GM23338 (cell line): ENCODE measurements around the gene SLC13A3. TPM values are rescaled to one million over a fixed set of nuclear protein-coding genes. Genes with fewer than 3 reads are reported as not detected.

Source experiments
- ATAC-seq: fragments of 200-7000 bp; cut with Tn5 transposase; 3 replicates; pipeline ENCODE4 v1.9.1; 2020
- DNase-seq: peaks from one replicate; pipeline ENCODE4 v3.0.0-alpha.2; 2015; ENCODE audit warnings: low spot score
- H2AFZ ChIP-seq: fragments of 200-600 bp; sonication (generic); 2 replicates; pipeline ENCODE4 v1.8.0; 2016; ENCODE audit warnings: antibody characterized with exemption, mild to moderate bottlenecking, moderate library complexity
- H3F3A ChIP-seq: fragments of 200-600 bp; sonication (generic); replicated peaks from 2 replicates; pipeline ENCODE4 v1.8.0; 2017; ENCODE audit warnings: antibody characterized with exemption, mixed run types, low read depth
- H3K27ac ChIP-seq: fragments of 200-600 bp; sonication (generic); 2 replicates; pipeline ENCODE4 v1.6.1; 2016; ENCODE audit warnings: low read depth
- H3K27me3 ChIP-seq: fragments of 200-600 bp; sonication (generic); 2 replicates; pipeline ENCODE4 v1.8.0; 2016; ENCODE audit warnings: mild to moderate bottlenecking, mixed run types, moderate library complexity; ENCODE audit not compliant: insufficient read depth
- H3K36me3 ChIP-seq: fragments of 200-600 bp; sonication (generic); 2 replicates; pipeline ENCODE4 v1.8.0; 2016; ENCODE audit warnings: mild to moderate bottlenecking; ENCODE audit not compliant: insufficient read depth
- H3K4me1 ChIP-seq: fragments of 200-600 bp; sonication (generic); 2 replicates; pipeline ENCODE4 v1.8.0; 2016; ENCODE audit warnings: mild to moderate bottlenecking, moderate library complexity; ENCODE audit not compliant: insufficient read depth
- H3K4me2 ChIP-seq: fragments of 200-600 bp; sonication (generic); 2 replicates; pipeline ENCODE4 v1.7.1; 2017; ENCODE audit warnings: mixed run types
- H3K4me3 ChIP-seq: fragments of 200-600 bp; sonication (generic); 2 replicates; pipeline ENCODE4 v1.6.1; 2016; ENCODE audit warnings: mixed run types
- H3K79me2 ChIP-seq: fragments of 200-600 bp; sonication (generic); replicated peaks from 2 replicates; pipeline ENCODE4 v1.8.0; 2017; ENCODE audit warnings: mild to moderate bottlenecking; ENCODE audit not compliant: insufficient read depth
- H3K9me2 ChIP-seq: fragments of 200-600 bp; sonication (generic); 2 replicates; pipeline ENCODE4 v1.8.0; 2017; ENCODE audit not compliant: insufficient read depth
- H4K20me1 ChIP-seq: fragments of 200-600 bp; sonication (generic); replicated peaks from 2 replicates; pipeline ENCODE4 v1.8.0; 2017; ENCODE audit warnings: mild to moderate bottlenecking; ENCODE audit not compliant: insufficient read depth
- H3K27ac Mint-ChIP-seq: 2 replicates; pipeline ENCODE4 v1.8.0; 2020; ENCODE audit warnings: inconsistent platforms, mild to moderate bottlenecking, moderate library complexity, mixed read lengths
- H3K27me3 Mint-ChIP-seq: 3 replicates; pipeline ENCODE4 v1.8.0; 2022; ENCODE audit warnings: low read depth, mild to moderate bottlenecking, moderate library complexity, mixed read lengths, inconsistent platforms; ENCODE audit not compliant: insufficient read depth, poor library complexity
- H3K36me3 Mint-ChIP-seq: 3 replicates; pipeline ENCODE4 v1.8.0; 2021; ENCODE audit warnings: low read depth, mild to moderate bottlenecking, inconsistent platforms, moderate library complexity, mixed read lengths
- H3K4me1 Mint-ChIP-seq: 3 replicates; pipeline ENCODE4 v1.8.0; 2020; ENCODE audit warnings: mild to moderate bottlenecking, inconsistent platforms, mixed read lengths
- H3K4me3 Mint-ChIP-seq: 3 replicates; pipeline ENCODE4 v1.8.0; 2021; ENCODE audit warnings: moderate library complexity, mild to moderate bottlenecking, inconsistent platforms, mixed read lengths
- H3K9me3 Mint-ChIP-seq: 3 replicates; pipeline ENCODE4 v1.8.0; 2020; ENCODE audit warnings: moderate library complexity, mild to moderate bottlenecking, inconsistent platforms, mixed read lengths
- CREB1 ChIP-seq: fragments of 250-450 bp; sonication (Bioruptor Pico); IDR thresholded peaks from 2 replicates; pipeline ENCODE4 v1.5.0; 2020; ENCODE audit warnings: low read depth, mild to moderate bottlenecking, moderate library complexity
- EZH2 ChIP-seq: fragments of 200-600 bp; sonication (generic); IDR thresholded peaks from one replicate; pipeline ENCODE4 v1.8.0; 2017; ENCODE audit warnings: antibody characterized with exemption, mild to moderate bottlenecking, low read depth; ENCODE audit not compliant: unreplicated experiment
- EZH2phosphoT487 ChIP-seq: fragments of 200-600 bp; sonication (generic); IDR thresholded peaks from one replicate; pipeline ENCODE4 v1.8.1; 2018; ENCODE audit warnings: antibody characterized with exemption; ENCODE audit not compliant: unreplicated experiment
- JUNB ChIP-seq: IDR thresholded peaks from one replicate; pipeline ENCODE4 v1.6.1; 2016; ENCODE audit warnings: antibody characterized with exemption; ENCODE audit not compliant: unreplicated experiment
- POLR2AphosphoS5 ChIP-seq: IDR thresholded peaks from 2 replicates; pipeline ENCODE4 v1.6.1; 2016; ENCODE audit warnings: antibody characterized with exemption, low read depth
- STAT1 ChIP-seq: IDR thresholded peaks from one replicate; pipeline ENCODE4 v1.6.1; 2016; ENCODE audit warnings: antibody characterized with exemption; ENCODE audit not compliant: unreplicated experiment
- ZNF114 ChIP-seq: fragments of 250-450 bp; sonication (Bioruptor Pico); IDR thresholded peaks from 2 replicates; pipeline ENCODE4 v1.5.0; 2020; ENCODE audit warnings: mild to moderate bottlenecking, moderate library complexity
- polyA plus RNA-seq: library from polyadenylated mRNA; unstranded; fragments of >200 nt; fragmentation: Nextera tagmentation; extraction: Ambion mirVana; gene quantifications from 2 replicates; pipeline ENCODE4 v1.2.1, GENCODE V29; 2016
- total RNA-seq: library from RNA; depleted of rRNA; stranded (reverse); fragments of >200 nt; shearing (Covaris generic); gene quantifications from 2 replicates; pipeline ENCODE4 v1.2.3, GENCODE V29; 2014
- TF ChIP-seq, protein P1 (sequence below): IDR thresholded peaks from 2 replicates; pipeline ENCODE4 v1.6.1; 2016; ENCODE audit warnings: antibody characterized with exemption
- TF ChIP-seq, protein P2 (sequence below), 2 experiments: fragments of 200-600 bp in 1 of 2; sonication (generic) in 1 of 2; conservative IDR thresholded peaks; 2 replicates each; pipeline versions ENCODE4 v1.5.1 to v1.6.1; 2016 to 2017; ENCODE audit warnings: antibody characterized with exemption in 2 of 2, low read depth in 2 of 2, mild to moderate bottlenecking in 2 of 2, moderate library complexity in 1 of 2
- TF ChIP-seq, protein P3 (sequence below): IDR thresholded peaks from one replicate; pipeline ENCODE4 v1.6.1; 2018; ENCODE audit warnings: antibody characterized with exemption; ENCODE audit not compliant: unreplicated experiment

Gene SLC13A3
- total and polyA plus RNA-seq, 2 experiments from 2014 or later, result 8.6 to 9.1 TPM

DNA sequence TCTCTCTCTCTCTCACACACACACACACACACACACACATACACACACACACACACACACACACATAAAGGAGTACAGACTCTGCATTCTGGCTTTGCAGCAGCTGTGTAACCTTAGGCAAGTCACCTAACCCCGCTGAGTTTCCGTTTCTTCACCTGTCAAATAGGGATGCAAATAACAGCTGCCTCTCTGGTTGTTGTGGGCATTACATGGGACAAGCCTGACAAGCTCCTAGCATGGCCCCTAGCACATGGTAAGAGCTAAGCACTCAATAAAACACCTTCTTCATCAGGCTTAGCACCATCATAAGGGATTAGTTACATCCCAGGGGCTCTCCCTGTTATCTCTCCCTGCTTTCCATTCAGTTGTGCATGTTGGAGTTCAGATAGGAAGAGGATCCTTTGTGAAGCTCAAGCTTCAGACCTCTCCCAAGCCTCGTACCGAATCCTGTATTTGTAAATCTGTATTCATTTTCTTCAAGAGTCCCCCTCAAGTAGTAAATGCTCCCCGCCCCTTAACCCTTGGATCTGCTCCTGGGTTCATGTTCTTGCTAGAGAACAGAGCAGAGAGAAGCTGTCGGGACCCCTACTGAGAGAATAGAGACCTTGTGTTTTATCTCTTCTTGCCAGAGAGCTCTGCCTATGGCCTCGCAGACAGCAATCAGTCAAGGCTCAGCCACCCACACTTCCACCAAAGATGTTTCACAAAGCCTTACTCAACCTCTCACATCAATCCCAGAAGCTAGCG lies 2.2 kb downstream of the SLC13A3 start (continued):
- TF ChIP-seq, protein P1, sequence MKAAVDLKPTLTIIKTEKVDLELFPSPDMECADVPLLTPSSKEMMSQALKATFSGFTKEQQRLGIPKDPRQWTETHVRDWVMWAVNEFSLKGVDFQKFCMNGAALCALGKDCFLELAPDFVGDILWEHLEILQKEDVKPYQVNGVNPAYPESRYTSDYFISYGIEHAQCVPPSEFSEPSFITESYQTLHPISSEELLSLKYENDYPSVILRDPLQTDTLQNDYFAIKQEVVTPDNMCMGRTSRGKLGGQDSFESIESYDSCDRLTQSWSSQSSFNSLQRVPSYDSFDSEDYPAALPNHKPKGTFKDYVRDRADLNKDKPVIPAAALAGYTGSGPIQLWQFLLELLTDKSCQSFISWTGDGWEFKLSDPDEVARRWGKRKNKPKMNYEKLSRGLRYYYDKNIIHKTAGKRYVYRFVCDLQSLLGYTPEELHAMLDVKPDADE, result no peak
- TF ChIP-seq, protein P2, sequence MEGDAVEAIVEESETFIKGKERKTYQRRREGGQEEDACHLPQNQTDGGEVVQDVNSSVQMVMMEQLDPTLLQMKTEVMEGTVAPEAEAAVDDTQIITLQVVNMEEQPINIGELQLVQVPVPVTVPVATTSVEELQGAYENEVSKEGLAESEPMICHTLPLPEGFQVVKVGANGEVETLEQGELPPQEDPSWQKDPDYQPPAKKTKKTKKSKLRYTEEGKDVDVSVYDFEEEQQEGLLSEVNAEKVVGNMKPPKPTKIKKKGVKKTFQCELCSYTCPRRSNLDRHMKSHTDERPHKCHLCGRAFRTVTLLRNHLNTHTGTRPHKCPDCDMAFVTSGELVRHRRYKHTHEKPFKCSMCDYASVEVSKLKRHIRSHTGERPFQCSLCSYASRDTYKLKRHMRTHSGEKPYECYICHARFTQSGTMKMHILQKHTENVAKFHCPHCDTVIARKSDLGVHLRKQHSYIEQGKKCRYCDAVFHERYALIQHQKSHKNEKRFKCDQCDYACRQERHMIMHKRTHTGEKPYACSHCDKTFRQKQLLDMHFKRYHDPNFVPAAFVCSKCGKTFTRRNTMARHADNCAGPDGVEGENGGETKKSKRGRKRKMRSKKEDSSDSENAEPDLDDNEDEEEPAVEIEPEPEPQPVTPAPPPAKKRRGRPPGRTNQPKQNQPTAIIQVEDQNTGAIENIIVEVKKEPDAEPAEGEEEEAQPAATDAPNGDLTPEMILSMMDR (conservative IDR thresholded peaks at IDR 0.05; ENCODE audit: low read depth in 2 of 2), result no peak
- no peak for TF ChIP-seq STAT1
- TF ChIP-seq, protein P3, sequence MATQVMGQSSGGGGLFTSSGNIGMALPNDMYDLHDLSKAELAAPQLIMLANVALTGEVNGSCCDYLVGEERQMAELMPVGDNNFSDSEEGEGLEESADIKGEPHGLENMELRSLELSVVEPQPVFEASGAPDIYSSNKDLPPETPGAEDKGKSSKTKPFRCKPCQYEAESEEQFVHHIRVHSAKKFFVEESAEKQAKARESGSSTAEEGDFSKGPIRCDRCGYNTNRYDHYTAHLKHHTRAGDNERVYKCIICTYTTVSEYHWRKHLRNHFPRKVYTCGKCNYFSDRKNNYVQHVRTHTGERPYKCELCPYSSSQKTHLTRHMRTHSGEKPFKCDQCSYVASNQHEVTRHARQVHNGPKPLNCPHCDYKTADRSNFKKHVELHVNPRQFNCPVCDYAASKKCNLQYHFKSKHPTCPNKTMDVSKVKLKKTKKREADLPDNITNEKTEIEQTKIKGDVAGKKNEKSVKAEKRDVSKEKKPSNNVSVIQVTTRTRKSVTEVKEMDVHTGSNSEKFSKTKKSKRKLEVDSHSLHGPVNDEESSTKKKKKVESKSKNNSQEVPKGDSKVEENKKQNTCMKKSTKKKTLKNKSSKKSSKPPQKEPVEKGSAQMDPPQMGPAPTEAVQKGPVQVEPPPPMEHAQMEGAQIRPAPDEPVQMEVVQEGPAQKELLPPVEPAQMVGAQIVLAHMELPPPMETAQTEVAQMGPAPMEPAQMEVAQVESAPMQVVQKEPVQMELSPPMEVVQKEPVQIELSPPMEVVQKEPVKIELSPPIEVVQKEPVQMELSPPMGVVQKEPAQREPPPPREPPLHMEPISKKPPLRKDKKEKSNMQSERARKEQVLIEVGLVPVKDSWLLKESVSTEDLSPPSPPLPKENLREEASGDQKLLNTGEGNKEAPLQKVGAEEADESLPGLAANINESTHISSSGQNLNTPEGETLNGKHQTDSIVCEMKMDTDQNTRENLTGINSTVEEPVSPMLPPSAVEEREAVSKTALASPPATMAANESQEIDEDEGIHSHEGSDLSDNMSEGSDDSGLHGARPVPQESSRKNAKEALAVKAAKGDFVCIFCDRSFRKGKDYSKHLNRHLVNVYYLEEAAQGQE, result no peak
- no peak for TF ChIP-seq POLR2AphosphoS5

DNA sequence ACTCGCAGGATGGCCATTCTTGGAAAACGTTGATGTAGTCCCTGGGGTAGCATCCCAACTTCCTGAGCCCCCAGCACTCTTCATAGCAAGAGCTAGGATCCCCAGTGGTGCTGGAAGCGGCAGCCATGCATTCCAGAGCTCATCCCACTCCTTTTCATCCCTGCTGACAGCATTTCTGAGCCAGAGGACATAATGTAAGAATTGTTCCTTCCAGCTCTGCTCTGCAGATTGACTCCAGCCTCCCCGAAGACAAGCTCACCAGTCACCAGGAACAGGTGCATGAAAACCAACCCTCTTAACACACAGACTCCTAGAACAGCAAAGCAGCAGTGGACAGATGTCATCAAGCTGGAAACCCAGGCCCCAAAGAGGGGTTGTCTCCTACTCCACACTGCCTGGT lies 3.8 kb downstream of the SLC13A3 start:
- ATAC-seq, result no peak
- H3K27me3 Mint-ChIP-seq, result peaks cover 13% of the 10 kb centered on the region
- TF ChIP-seq JUNB (no peak), EZH2phosphoT487 (no peak), ZNF114 (no peak), CREB1 (CRISPR knock-in tag) (no peak), STAT1 (no peak), EZH2 (no peak)
- TF ChIP-seq, protein P1, result no peak
- TF ChIP-seq, protein P3, result no peak

More for the DNA sequence above, 3.8 kb downstream of the SLC13A3 start:
- peaks cover 10% of the 10 kb centered on the region for H3K4me1 Mint-ChIP-seq
- no peaks in the 10 kb centered on the region for H3K36me3 Mint-ChIP-seq
- Histone ChIP-seq H3F3A (no peaks in the 10 kb centered on the region), H3K27ac (no peak overlapping the region), H3K27me3 (peaks cover 28% of the 10 kb centered on the region), H3K9me2 (no peaks in the 10 kb centered on the region), H4K20me1 (no peaks in the 10 kb centered on the region; the same call in 1 of the 2 replicates), H2AFZ (no peak overlapping the region), H3K36me3 (no peaks in the 10 kb centered on the region), H3K4me3 (no peak overlapping the region), H3K4me1 (no peaks in the 10 kb centered on the region), H3K4me2 (no peak overlapping the region), H3K79me2 (no peaks in the 10 kb centered on the region)
- H3K27ac Mint-ChIP-seq, result no peak overlapping the region
- no peak for DNase-seq
- H3K9me3 Mint-ChIP-seq, result peaks cover 3% of the 10 kb centered on the region; the same call in 1 of the 3 replicates
- H3K4me3 Mint-ChIP-seq, result no peak overlapping the region
